HepG2 (cell line): ENCODE results near the gene LENG1. TPM values are rescaled to one million over a fixed set of nuclear protein-coding genes. Genes with fewer than 3 reads are reported as not detected.
A peak's percentile ranks its signal among the peaks of the same experiment; 100 is the strongest.

Experiments
- CBX5 ChIP-seq: sonication (generic); formaldehyde crosslinking; IDR thresholded peaks from 2 replicates; pipeline ENCODE4 v1.4.0; 2020; ENCODE audit warnings: missing genetic modification reagents, borderline replicate concordance
- HNRNPH1 ChIP-seq: fragments of 200-400 bp; formaldehyde crosslinking; optimal IDR thresholded peaks from 2 replicates; pipeline ENCODE3; 2017; ENCODE audit warnings: mild to moderate bottlenecking, low read depth, low read length
- NFKBIZ ChIP-seq: IDR thresholded peaks from 2 replicates; pipeline ENCODE4 v1.6.1; 2018; ENCODE audit warnings: missing genetic modification reagents, missing compliant biosample characterization
- NONO ChIP-seq, 2 experiments: fragments of 450-650 bp in 1 of 2; sonication (generic) in 1 of 2; formaldehyde crosslinking in 1 of 2; IDR thresholded peaks in 1 of 2; conservative IDR thresholded peaks in 1 of 2; 2 replicates each; pipeline versions ENCODE4 v1.6.1 to v1.8.0; 2017 to 2022; ENCODE audit warnings: mild to moderate bottlenecking in 1 of 2, missing genetic modification reagents in 1 of 2, moderate library complexity in 1 of 2
- PBX2 ChIP-seq: IDR thresholded peaks from 2 replicates; pipeline ENCODE4 v1.6.1; 2016; ENCODE audit warnings: control low read depth
- RBFOX2 ChIP-seq: fragments of 200-400 bp; formaldehyde crosslinking; IDR thresholded peaks from 2 replicates; pipeline ENCODE4 v1.6.1; 2017; ENCODE audit warnings: low read depth, mild to moderate bottlenecking, low read length
- RBM39 ChIP-seq: fragments of 200-400 bp; formaldehyde crosslinking; IDR thresholded peaks from one replicate; pipeline ENCODE4 v1.6.1; 2018; ENCODE audit warnings: antibody characterized with exemption, mild to moderate bottlenecking, low read depth, low read length; ENCODE audit not compliant: poor library complexity, severe bottlenecking
- SP4 ChIP-seq: sonication (generic); formaldehyde crosslinking; IDR thresholded peaks from 2 replicates; pipeline ENCODE4 v1.8.1; 2023; ENCODE audit warnings: mild to moderate bottlenecking, missing genetic modification reagents
- U2AF2 ChIP-seq: fragments of 200-400 bp; formaldehyde crosslinking; IDR thresholded peaks from 2 replicates; pipeline ENCODE4 v1.6.1; 2017; ENCODE audit warnings: low read depth, mild to moderate bottlenecking, low read length
- ZBTB42 ChIP-seq: sonication (generic); formaldehyde crosslinking; IDR thresholded peaks from 2 replicates; pipeline ENCODE4 v1.5.0; 2020; ENCODE audit warnings: mild to moderate bottlenecking, missing genetic modification reagents
- ZSCAN5A ChIP-seq: sonication (generic); formaldehyde crosslinking; IDR thresholded peaks from 2 replicates; pipeline ENCODE4 v1.8.0; 2022; ENCODE audit warnings: mild to moderate bottlenecking, missing genetic modification reagents, borderline replicate concordance
- polyA plus RNA-seq, 8 experiments: library from polyadenylated mRNA; depleted of rRNA in 3 of 8; stranded (reverse) in 7 of 8; unstranded in 1 of 8; fragments of >200 nt; fragmentation: Illumina TruSeq in 4 of 8; extraction: Trizol in 4 of 8; gene quantifications; 2 replicates each; pipeline versions ENCODE4 v1.2.1 to v1.2.3, GENCODE V29; 2011 to 2016; ENCODE audit warnings: low read depth in 4 of 8, missing spikeins in 1 of 8, mixed read lengths in 1 of 8; ENCODE audit not compliant: insufficient read depth in 1 of 8
- total RNA-seq, 5 experiments: library from RNA; depleted of rRNA; stranded (reverse); fragments of >200 nt; fragmentation: Illumina TruSeq; extraction: Trizol; gene quantifications; 2 replicates each; pipeline ENCODE4 v1.2.3, GENCODE V29; 2016; ENCODE audit warnings: low read depth in 1 of 5

The LENG1 gene
- total and polyA plus RNA-seq, 2 of the 13 experiments (the other 11 are each of a cell fraction or from before 2014, with no cell fraction given): 1.8 to 3.8 TPM

- TF ChIP-seq ZSCAN5A (CRISPR knock-in tag): no peak
- no peak for TF ChIP-seq NONO (IDR thresholded peaks at IDR 0.05)
- 0 out of 2 replicates have a peak, but pooled peaks have one; percentile 4 for TF ChIP-seq NONO (CRISPR knock-in tag; conservative IDR thresholded peaks at IDR 0.05)
- no peak for TF ChIP-seq CBX5 (CRISPR knock-in tag)
- no peak for TF ChIP-seq PBX2 (CRISPR knock-in tag)
- TF ChIP-seq NFKBIZ (CRISPR knock-in tag): no peak
- peak; percentile 22 for TF ChIP-seq HNRNPH1
- TF ChIP-seq ZBTB42 (CRISPR knock-in tag): no peak
- TF ChIP-seq RBM39: peak; percentile 57
- TF ChIP-seq SP4: peak; percentile 25; the same call in 1 of the 2 replicates
- TF ChIP-seq U2AF2: no peak
- TF ChIP-seq RBFOX2: peak; percentile 60; the same call in 1 of the 2 replicates
Measured at GRCh38 chr19:54208784-54209057, 49.2 kb upstream of the LENG1 start (continued).
